GM23338 (cell line): ENCODE measurements around the gene CNTROB. TPM values are rescaled to one million over a fixed set of nuclear protein-coding genes. Genes with fewer than 3 reads are reported as not detected.

Experiments used
- ATAC-seq: fragments of 200-7000 bp; cut with Tn5 transposase; 3 replicates; pipeline ENCODE4 v1.9.1; 2020
- DNase-seq: peaks from one replicate; pipeline ENCODE4 v3.0.0-alpha.2; 2015; ENCODE audit warnings: low spot score
- H2AFZ ChIP-seq: fragments of 200-600 bp; sonication (generic); 2 replicates; pipeline ENCODE4 v1.8.0; 2016; ENCODE audit warnings: antibody characterized with exemption, mild to moderate bottlenecking, moderate library complexity
- H3F3A ChIP-seq: fragments of 200-600 bp; sonication (generic); replicated peaks from 2 replicates; pipeline ENCODE4 v1.8.0; 2017; ENCODE audit warnings: antibody characterized with exemption, mixed run types, low read depth
- H3K27ac ChIP-seq: fragments of 200-600 bp; sonication (generic); 2 replicates; pipeline ENCODE4 v1.6.1; 2016; ENCODE audit warnings: low read depth
- H3K27me3 ChIP-seq: fragments of 200-600 bp; sonication (generic); 2 replicates; pipeline ENCODE4 v1.8.0; 2016; ENCODE audit warnings: mild to moderate bottlenecking, mixed run types, moderate library complexity; ENCODE audit not compliant: insufficient read depth
- H3K36me3 ChIP-seq: fragments of 200-600 bp; sonication (generic); 2 replicates; pipeline ENCODE4 v1.8.0; 2016; ENCODE audit warnings: mild to moderate bottlenecking; ENCODE audit not compliant: insufficient read depth
- H3K4me1 ChIP-seq: fragments of 200-600 bp; sonication (generic); 2 replicates; pipeline ENCODE4 v1.8.0; 2016; ENCODE audit warnings: mild to moderate bottlenecking, moderate library complexity; ENCODE audit not compliant: insufficient read depth
- H3K4me2 ChIP-seq: fragments of 200-600 bp; sonication (generic); 2 replicates; pipeline ENCODE4 v1.7.1; 2017; ENCODE audit warnings: mixed run types
- H3K4me3 ChIP-seq: fragments of 200-600 bp; sonication (generic); 2 replicates; pipeline ENCODE4 v1.6.1; 2016; ENCODE audit warnings: mixed run types
- H3K79me2 ChIP-seq: fragments of 200-600 bp; sonication (generic); replicated peaks from 2 replicates; pipeline ENCODE4 v1.8.0; 2017; ENCODE audit warnings: mild to moderate bottlenecking; ENCODE audit not compliant: insufficient read depth
- H3K9me2 ChIP-seq: fragments of 200-600 bp; sonication (generic); 2 replicates; pipeline ENCODE4 v1.8.0; 2017; ENCODE audit not compliant: insufficient read depth
- H4K20me1 ChIP-seq: fragments of 200-600 bp; sonication (generic); replicated peaks from 2 replicates; pipeline ENCODE4 v1.8.0; 2017; ENCODE audit warnings: mild to moderate bottlenecking; ENCODE audit not compliant: insufficient read depth
- H3K27ac Mint-ChIP-seq: 2 replicates; pipeline ENCODE4 v1.8.0; 2020; ENCODE audit warnings: inconsistent platforms, mild to moderate bottlenecking, moderate library complexity, mixed read lengths
- H3K27me3 Mint-ChIP-seq: 3 replicates; pipeline ENCODE4 v1.8.0; 2022; ENCODE audit warnings: low read depth, mild to moderate bottlenecking, moderate library complexity, mixed read lengths, inconsistent platforms; ENCODE audit not compliant: insufficient read depth, poor library complexity
- H3K36me3 Mint-ChIP-seq: 3 replicates; pipeline ENCODE4 v1.8.0; 2021; ENCODE audit warnings: low read depth, mild to moderate bottlenecking, inconsistent platforms, moderate library complexity, mixed read lengths
- H3K4me1 Mint-ChIP-seq: 3 replicates; pipeline ENCODE4 v1.8.0; 2020; ENCODE audit warnings: mild to moderate bottlenecking, inconsistent platforms, mixed read lengths
- H3K4me3 Mint-ChIP-seq: 3 replicates; pipeline ENCODE4 v1.8.0; 2021; ENCODE audit warnings: moderate library complexity, mild to moderate bottlenecking, inconsistent platforms, mixed read lengths
- H3K9me3 Mint-ChIP-seq: 3 replicates; pipeline ENCODE4 v1.8.0; 2020; ENCODE audit warnings: moderate library complexity, mild to moderate bottlenecking, inconsistent platforms, mixed read lengths
- CREB1 ChIP-seq: fragments of 250-450 bp; sonication (Bioruptor Pico); IDR thresholded peaks from 2 replicates; pipeline ENCODE4 v1.5.0; 2020; ENCODE audit warnings: low read depth, mild to moderate bottlenecking, moderate library complexity
- EZH2 ChIP-seq: fragments of 200-600 bp; sonication (generic); IDR thresholded peaks from one replicate; pipeline ENCODE4 v1.8.0; 2017; ENCODE audit warnings: antibody characterized with exemption, mild to moderate bottlenecking, low read depth; ENCODE audit not compliant: unreplicated experiment
- EZH2phosphoT487 ChIP-seq: fragments of 200-600 bp; sonication (generic); IDR thresholded peaks from one replicate; pipeline ENCODE4 v1.8.1; 2018; ENCODE audit warnings: antibody characterized with exemption; ENCODE audit not compliant: unreplicated experiment
- JUNB ChIP-seq: IDR thresholded peaks from one replicate; pipeline ENCODE4 v1.6.1; 2016; ENCODE audit warnings: antibody characterized with exemption; ENCODE audit not compliant: unreplicated experiment
- NANOG ChIP-seq: IDR thresholded peaks from 2 replicates; pipeline ENCODE4 v1.6.1; 2016; ENCODE audit warnings: antibody characterized with exemption, borderline replicate concordance
- POLR2AphosphoS5 ChIP-seq: IDR thresholded peaks from 2 replicates; pipeline ENCODE4 v1.6.1; 2016; ENCODE audit warnings: antibody characterized with exemption, low read depth
- STAT1 ChIP-seq: IDR thresholded peaks from one replicate; pipeline ENCODE4 v1.6.1; 2016; ENCODE audit warnings: antibody characterized with exemption; ENCODE audit not compliant: unreplicated experiment
- ZNF114 ChIP-seq: fragments of 250-450 bp; sonication (Bioruptor Pico); IDR thresholded peaks from 2 replicates; pipeline ENCODE4 v1.5.0; 2020; ENCODE audit warnings: mild to moderate bottlenecking, moderate library complexity
- ZNF331 ChIP-seq: fragments of 250-450 bp; sonication (Bioruptor Pico); IDR thresholded peaks from 2 replicates; pipeline ENCODE4 v1.5.0; 2020; ENCODE audit warnings: low read depth, mild to moderate bottlenecking, moderate library complexity
- polyA plus RNA-seq: library from polyadenylated mRNA; unstranded; fragments of >200 nt; fragmentation: Nextera tagmentation; extraction: Ambion mirVana; gene quantifications from 2 replicates; pipeline ENCODE4 v1.2.1, GENCODE V29; 2016
- total RNA-seq: library from RNA; depleted of rRNA; stranded (reverse); fragments of >200 nt; shearing (Covaris generic); gene quantifications from 2 replicates; pipeline ENCODE4 v1.2.3, GENCODE V29; 2014
- TF ChIP-seq, protein P1 (sequence below): IDR thresholded peaks from one replicate; pipeline ENCODE4 v1.6.1; 2018; ENCODE audit warnings: antibody characterized with exemption; ENCODE audit not compliant: unreplicated experiment
- TF ChIP-seq, protein P2 (sequence below), 2 experiments: fragments of 200-600 bp in 1 of 2; sonication (generic) in 1 of 2; conservative IDR thresholded peaks; 2 replicates each; pipeline versions ENCODE4 v1.5.1 to v1.6.1; 2016 to 2017; ENCODE audit warnings: antibody characterized with exemption in 2 of 2, low read depth in 2 of 2, mild to moderate bottlenecking in 2 of 2, moderate library complexity in 1 of 2
- TF ChIP-seq, protein P3 (sequence below): IDR thresholded peaks from 2 replicates; pipeline ENCODE4 v1.6.1; 2016; ENCODE audit warnings: antibody characterized with exemption

The CNTROB gene
- total and polyA plus RNA-seq, 2 experiments from 2014 or later, result 16.3 to 18.5 TPM

DNA sequence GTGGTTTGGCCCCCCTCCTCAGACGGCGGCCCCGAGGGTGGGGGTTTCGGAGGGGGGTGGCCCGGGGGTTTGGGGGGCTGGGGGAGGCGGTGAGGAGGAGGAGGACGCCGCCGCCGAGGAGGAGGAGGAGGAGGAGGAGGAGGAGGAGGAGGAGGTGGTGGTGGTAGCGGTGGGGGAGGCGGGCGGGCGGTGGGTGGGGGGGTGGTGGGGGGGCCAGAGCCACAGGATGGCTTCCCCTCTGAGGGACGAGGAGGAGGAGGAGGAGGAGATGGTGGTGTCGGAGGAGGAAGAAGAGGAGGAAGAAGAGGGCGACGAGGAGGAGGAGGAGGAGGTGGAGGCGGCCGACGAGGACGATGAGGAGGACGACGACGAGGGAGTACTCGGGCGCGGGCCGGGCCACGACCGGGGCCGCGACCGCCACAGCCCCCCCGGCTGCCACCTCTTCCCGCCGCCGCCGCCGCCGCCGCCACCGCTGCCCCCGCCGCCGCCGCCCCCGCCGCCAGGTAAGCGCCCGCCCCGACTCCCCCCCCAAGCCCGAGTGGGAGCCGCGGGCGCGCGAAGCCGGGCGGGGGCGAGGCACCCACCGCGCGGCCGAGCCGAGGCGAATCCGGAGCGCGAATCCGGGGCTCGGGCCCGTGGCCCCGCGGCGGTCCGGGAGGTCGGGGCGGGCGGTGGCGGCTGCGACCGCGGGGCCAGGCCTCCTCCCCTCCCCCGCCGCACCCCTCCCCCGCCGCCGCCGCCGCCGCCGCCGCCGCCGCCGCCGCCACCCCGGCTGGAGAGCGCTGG, 47.2 kb upstream of the CNTROB start (continued):
- TF ChIP-seq, protein P1, sequence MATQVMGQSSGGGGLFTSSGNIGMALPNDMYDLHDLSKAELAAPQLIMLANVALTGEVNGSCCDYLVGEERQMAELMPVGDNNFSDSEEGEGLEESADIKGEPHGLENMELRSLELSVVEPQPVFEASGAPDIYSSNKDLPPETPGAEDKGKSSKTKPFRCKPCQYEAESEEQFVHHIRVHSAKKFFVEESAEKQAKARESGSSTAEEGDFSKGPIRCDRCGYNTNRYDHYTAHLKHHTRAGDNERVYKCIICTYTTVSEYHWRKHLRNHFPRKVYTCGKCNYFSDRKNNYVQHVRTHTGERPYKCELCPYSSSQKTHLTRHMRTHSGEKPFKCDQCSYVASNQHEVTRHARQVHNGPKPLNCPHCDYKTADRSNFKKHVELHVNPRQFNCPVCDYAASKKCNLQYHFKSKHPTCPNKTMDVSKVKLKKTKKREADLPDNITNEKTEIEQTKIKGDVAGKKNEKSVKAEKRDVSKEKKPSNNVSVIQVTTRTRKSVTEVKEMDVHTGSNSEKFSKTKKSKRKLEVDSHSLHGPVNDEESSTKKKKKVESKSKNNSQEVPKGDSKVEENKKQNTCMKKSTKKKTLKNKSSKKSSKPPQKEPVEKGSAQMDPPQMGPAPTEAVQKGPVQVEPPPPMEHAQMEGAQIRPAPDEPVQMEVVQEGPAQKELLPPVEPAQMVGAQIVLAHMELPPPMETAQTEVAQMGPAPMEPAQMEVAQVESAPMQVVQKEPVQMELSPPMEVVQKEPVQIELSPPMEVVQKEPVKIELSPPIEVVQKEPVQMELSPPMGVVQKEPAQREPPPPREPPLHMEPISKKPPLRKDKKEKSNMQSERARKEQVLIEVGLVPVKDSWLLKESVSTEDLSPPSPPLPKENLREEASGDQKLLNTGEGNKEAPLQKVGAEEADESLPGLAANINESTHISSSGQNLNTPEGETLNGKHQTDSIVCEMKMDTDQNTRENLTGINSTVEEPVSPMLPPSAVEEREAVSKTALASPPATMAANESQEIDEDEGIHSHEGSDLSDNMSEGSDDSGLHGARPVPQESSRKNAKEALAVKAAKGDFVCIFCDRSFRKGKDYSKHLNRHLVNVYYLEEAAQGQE, result no peak
- TF ChIP-seq STAT1 (no peak), POLR2AphosphoS5 (no peak), NANOG (no peak)

DNA sequence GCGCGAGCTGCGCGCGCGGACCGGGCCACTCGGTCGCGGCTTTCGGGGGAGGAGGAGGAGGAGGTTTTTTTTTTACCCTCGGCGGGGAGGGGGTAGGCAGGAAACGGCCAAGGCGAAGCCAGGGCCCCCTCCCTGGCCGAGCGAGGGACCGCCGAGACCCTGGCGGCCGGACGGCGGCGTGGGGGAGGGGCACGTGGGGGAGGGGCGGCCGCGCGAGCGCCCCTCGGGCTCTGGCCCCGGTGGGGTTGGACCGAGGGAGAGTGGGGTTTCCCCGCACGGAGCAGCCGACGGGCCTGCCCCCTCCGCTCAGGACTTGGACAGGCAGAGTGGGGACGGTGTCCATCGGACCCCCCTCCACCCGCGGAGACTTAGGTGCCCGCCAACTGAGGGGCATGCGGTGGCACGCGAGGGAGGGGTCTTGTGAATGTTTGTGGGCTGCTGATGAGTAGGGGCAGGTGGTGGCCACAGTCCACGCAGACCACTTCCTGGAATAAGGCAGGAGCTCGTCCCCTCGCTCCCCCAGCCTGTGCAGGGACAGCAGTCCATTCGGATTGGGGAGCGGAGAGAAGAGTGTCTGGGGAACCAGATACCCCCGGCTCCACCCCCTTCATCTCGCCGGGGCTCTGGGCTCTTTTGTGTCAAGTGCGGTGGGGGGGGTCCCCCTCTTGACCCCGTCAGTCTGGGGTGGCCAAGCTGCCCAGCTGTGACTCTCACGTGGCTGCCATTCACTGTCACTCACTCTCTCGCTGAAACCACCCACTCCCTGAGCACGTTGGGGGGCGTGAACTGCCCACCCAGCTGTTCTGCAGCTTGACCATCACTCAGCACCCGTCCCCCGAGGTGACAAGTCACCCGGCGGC, 46.4 kb upstream of the CNTROB start:
- H3K36me3 ChIP-seq, result 0 out of 2 replicates have a peak, but pooled peaks cover 3% of the 10 kb centered on the region
- H3F3A ChIP-seq, result peaks cover 8% of the 10 kb centered on the region
- ATAC-seq (peak; percentile 20), DNase-seq (peak; percentile 72)
- H3K4me3 ChIP-seq, result peak overlapping the region; percentile 65
- no peaks in the 10 kb centered on the region; the same call in 2 of the 3 replicates for H3K9me3 Mint-ChIP-seq
- H3K27ac ChIP-seq, result no peak overlapping the region
- no peaks in the 10 kb centered on the region for H3K9me2 ChIP-seq
- H4K20me1 ChIP-seq, result no peaks in the 10 kb centered on the region
- H3K4me2 ChIP-seq, result peak overlapping the region; percentile 88
- H2AFZ ChIP-seq, result peak overlapping the region; percentile 92
- no peaks in the 10 kb centered on the region for H3K79me2 ChIP-seq
- H3K27me3 ChIP-seq, result peaks cover 72% of the 10 kb centered on the region
- H3K4me3 Mint-ChIP-seq, result peak overlapping the region; percentile 54; the same call in 1 of the 3 replicates
- H3K4me1 ChIP-seq, result peaks cover 46% of the 10 kb centered on the region
- H3K36me3 Mint-ChIP-seq, result no peaks in the 10 kb centered on the region; the same call in 2 of the 3 replicates
- no peak overlapping the region for H3K27ac Mint-ChIP-seq
- peaks cover 9% of the 10 kb centered on the region for H3K27me3 Mint-ChIP-seq
- H3K4me1 Mint-ChIP-seq, result peaks cover 3% of the 10 kb centered on the region; the same call in 2 of the 3 replicates
- TF ChIP-seq, protein P1, result no peak
- TF ChIP-seq, protein P2, sequence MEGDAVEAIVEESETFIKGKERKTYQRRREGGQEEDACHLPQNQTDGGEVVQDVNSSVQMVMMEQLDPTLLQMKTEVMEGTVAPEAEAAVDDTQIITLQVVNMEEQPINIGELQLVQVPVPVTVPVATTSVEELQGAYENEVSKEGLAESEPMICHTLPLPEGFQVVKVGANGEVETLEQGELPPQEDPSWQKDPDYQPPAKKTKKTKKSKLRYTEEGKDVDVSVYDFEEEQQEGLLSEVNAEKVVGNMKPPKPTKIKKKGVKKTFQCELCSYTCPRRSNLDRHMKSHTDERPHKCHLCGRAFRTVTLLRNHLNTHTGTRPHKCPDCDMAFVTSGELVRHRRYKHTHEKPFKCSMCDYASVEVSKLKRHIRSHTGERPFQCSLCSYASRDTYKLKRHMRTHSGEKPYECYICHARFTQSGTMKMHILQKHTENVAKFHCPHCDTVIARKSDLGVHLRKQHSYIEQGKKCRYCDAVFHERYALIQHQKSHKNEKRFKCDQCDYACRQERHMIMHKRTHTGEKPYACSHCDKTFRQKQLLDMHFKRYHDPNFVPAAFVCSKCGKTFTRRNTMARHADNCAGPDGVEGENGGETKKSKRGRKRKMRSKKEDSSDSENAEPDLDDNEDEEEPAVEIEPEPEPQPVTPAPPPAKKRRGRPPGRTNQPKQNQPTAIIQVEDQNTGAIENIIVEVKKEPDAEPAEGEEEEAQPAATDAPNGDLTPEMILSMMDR (conservative IDR thresholded peaks at IDR 0.05; ENCODE audit: low read depth in 2 of 2), result no peak
- TF ChIP-seq POLR2AphosphoS5, result no peak
- TF ChIP-seq JUNB, result no peak
- TF ChIP-seq, protein P3, sequence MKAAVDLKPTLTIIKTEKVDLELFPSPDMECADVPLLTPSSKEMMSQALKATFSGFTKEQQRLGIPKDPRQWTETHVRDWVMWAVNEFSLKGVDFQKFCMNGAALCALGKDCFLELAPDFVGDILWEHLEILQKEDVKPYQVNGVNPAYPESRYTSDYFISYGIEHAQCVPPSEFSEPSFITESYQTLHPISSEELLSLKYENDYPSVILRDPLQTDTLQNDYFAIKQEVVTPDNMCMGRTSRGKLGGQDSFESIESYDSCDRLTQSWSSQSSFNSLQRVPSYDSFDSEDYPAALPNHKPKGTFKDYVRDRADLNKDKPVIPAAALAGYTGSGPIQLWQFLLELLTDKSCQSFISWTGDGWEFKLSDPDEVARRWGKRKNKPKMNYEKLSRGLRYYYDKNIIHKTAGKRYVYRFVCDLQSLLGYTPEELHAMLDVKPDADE, result no peak
- TF ChIP-seq EZH2phosphoT487, result no peak
- no peak for TF ChIP-seq ZNF114 (CRISPR knock-in tag)
- no peak for TF ChIP-seq CREB1
- no peak for TF ChIP-seq STAT1
- no peak for TF ChIP-seq NANOG
- TF ChIP-seq ZNF331 (CRISPR knock-in tag), result no peak
- no peak for TF ChIP-seq EZH2
